HepG2 (cell line): ENCODE data around the gene CMIP. TPM values are rescaled to one million over a fixed set of nuclear protein-coding genes. Genes with fewer than 3 reads are reported as not detected.
A peak's percentile ranks its signal among the peaks of the same experiment; 100 is the strongest.

ENCODE experiments used
- ATAC-seq: fragments of 200-7000 bp; cut with Tn5 transposase; 3 replicates; pipeline ENCODE4 v1.9.1; 2020; ENCODE audit warnings: mild to moderate bottlenecking, moderate library complexity
- BruUV-seq: library from RNA; stranded (reverse); fragments of 400-500 nt; replicated peaks from 2 replicates; lab custom pipeline; 2021; lab: Mats Ljungman, UMichigan
- CTCF ChIA-PET: fragments of 300-600 bp; formaldehyde crosslinking; extraction: SDS; loops from one replicate; lab custom pipeline; 2021; ENCODE audit warnings: low total read pairs, inconsistent platforms, low intra/inter-chr PET ratio; lab: Yijun Ruan, JAX
- POLR2A ChIA-PET: fragments of 350-600 bp; sonication (Branson Sonifier 250); formaldehyde crosslinking; loops from one replicate; lab custom pipeline; 2020; ENCODE audit warnings: antibody characterized with exemption, inconsistent platforms; lab: Yijun Ruan, JAX
- DNase-seq: peaks from one replicate; pipeline ENCODE4 v3.0.0-alpha.2; 2015; ENCODE audit warnings: low spot score
- FAIRE-seq: peaks from 3 replicates; lab custom pipeline; 2011; peaks lifted over from hg19 to GRCh38; lab: Jason Lieb, UNC
- H2AFZ ChIP-seq: one replicate; pipeline ENCODE4 v1.6.1; 2011; ENCODE audit warnings: low read length, inconsistent platforms
- H3K27ac ChIP-seq: fragments of 300-600 bp; 3 replicates; pipeline ENCODE4 v1.8.0; 2011; ENCODE audit warnings: mixed run types, mild to moderate bottlenecking, mixed read lengths, low read length, inconsistent platforms; ENCODE audit not compliant: insufficient read depth; ENCODE audit errors: extremely low read length
- H3K27me3 ChIP-seq, 2 experiments: fragments of 200-600 bp in 1 of 2; 2 replicates in 1 of 2; 3 replicates in 1 of 2; pipeline versions ENCODE4 v1.6.0 to v1.8.0; 2011; ENCODE audit warnings: low read length in 2 of 2, mild to moderate bottlenecking in 2 of 2, moderate library complexity in 2 of 2, inconsistent platforms in 1 of 2; ENCODE audit not compliant: insufficient read depth in 2 of 2, control insufficient read depth in 1 of 2
- H3K36me3 ChIP-seq, 2 experiments: fragments of 200-600 bp in 1 of 2; replicated peaks in 1 of 2; 2 replicates in 1 of 2; 3 replicates in 1 of 2; pipeline versions ENCODE4 v1.5.1 to v1.8.0; 2011; ENCODE audit warnings: low read length in 2 of 2, inconsistent platforms in 1 of 2; ENCODE audit not compliant: insufficient read depth in 2 of 2, control insufficient read depth in 1 of 2
- H3K4me1 ChIP-seq: 2 replicates; pipeline ENCODE4 v1.5.1; 2012; ENCODE audit warnings: low read length, inconsistent platforms; ENCODE audit not compliant: insufficient read depth
- H3K4me2 ChIP-seq: 2 replicates; pipeline ENCODE4 v1.6.0; 2011; ENCODE audit warnings: low read depth, low read length, inconsistent platforms
- H3K4me3 ChIP-seq, 3 experiments: fragments of 200-600 bp in 1 of 3; sonication (generic), shearing (Covaris generic) in 1 of 3; replicated peaks in 1 of 3; 2 replicates each; pipeline ENCODE4 v1.5.1; 2011 to 2016; ENCODE audit warnings: low read length in 3 of 3, inconsistent platforms in 2 of 3, low read depth in 2 of 3, mild to moderate bottlenecking in 2 of 3, control low read depth in 1 of 3, mixed read lengths in 1 of 3; ENCODE audit not compliant: insufficient read depth in 1 of 3
- H3K79me2 ChIP-seq: one replicate; pipeline ENCODE4 v1.6.1; 2011; ENCODE audit warnings: low read length, inconsistent platforms; ENCODE audit not compliant: insufficient read depth
- H3K9ac ChIP-seq: 2 replicates; pipeline ENCODE4 v1.6.0; 2011; ENCODE audit warnings: mild to moderate bottlenecking, low read depth, low read length, inconsistent platforms; ENCODE audit not compliant: insufficient read depth
- H3K9me3 ChIP-seq: 2 replicates; pipeline ENCODE4 v1.5.1; 2012; ENCODE audit warnings: mild to moderate bottlenecking, low read length
- H4K20me1 ChIP-seq: 2 replicates; pipeline ENCODE4 v1.6.0; 2011; ENCODE audit warnings: inconsistent platforms, mild to moderate bottlenecking, low read length, moderate library complexity; ENCODE audit not compliant: insufficient read depth
- MEF2D ChIP-seq: sonication (generic); formaldehyde crosslinking; IDR thresholded peaks from 2 replicates; pipeline ENCODE4 v1.5.1; 2020; ENCODE audit warnings: mild to moderate bottlenecking, missing genetic modification reagents
- PHF8 ChIP-seq: sonication (generic); formaldehyde crosslinking; IDR thresholded peaks from 2 replicates; pipeline ENCODE4 v1.5.0; 2020; ENCODE audit warnings: missing genetic modification reagents
- POLR2A ChIP-seq, 2 experiments: IDR thresholded peaks; 2 replicates each; pipeline ENCODE4 v1.6.1; 2011; ENCODE audit warnings: low read depth in 2 of 2, low read length in 2 of 2, mild to moderate bottlenecking in 1 of 2, moderate library complexity in 1 of 2; ENCODE audit not compliant: insufficient read depth in 1 of 2
- WGBS: methylation state at CpG from one replicate; pipeline ENCODE4 v1.1.6; 2017; ENCODE audit warnings: low lambda C conversion rate; 5-methylcytosine and 5-hydroxymethylcytosine counted together
- in situ Hi-C: cut with HindIII; loops from 2 replicates; pipeline ENCODE4 v1.10.0; 2017; ENCODE audit warnings: low pct_unique_long_range_greater_than_20kb; ENCODE audit not compliant: extremely low pct_ligation_motif_present
- intact Hi-C: fragments of 100-400 bp; cut with micrococcal nuclease; formaldehyde crosslinking; loops from one replicate; pipeline ENCODE4 v1.10.0; 2022; ENCODE audit not compliant: unreplicated experiment
- polyA plus RNA-seq, 8 experiments: library from polyadenylated mRNA; depleted of rRNA in 3 of 8; stranded (reverse) in 7 of 8; unstranded in 1 of 8; fragments of >200 nt; fragmentation: Illumina TruSeq in 4 of 8; extraction: Trizol in 4 of 8; gene quantifications; 2 replicates each; pipeline versions ENCODE4 v1.2.1 to v1.2.3, GENCODE V29; 2011 to 2016; ENCODE audit warnings: low read depth in 4 of 8, missing spikeins in 1 of 8, mixed read lengths in 1 of 8; ENCODE audit not compliant: insufficient read depth in 1 of 8
- total RNA-seq, 5 experiments: library from RNA; depleted of rRNA; stranded (reverse); fragments of >200 nt; fragmentation: Illumina TruSeq; extraction: Trizol; gene quantifications; 2 replicates each; pipeline ENCODE4 v1.2.3, GENCODE V29; 2016; ENCODE audit warnings: low read depth in 1 of 5
- TF ChIP-seq, protein P1 (sequence below): sonication (generic); formaldehyde crosslinking; IDR thresholded peaks from 2 replicates; pipeline ENCODE4 v1.8.1; 2023; ENCODE audit warnings: mild to moderate bottlenecking, missing genetic modification reagents
- TF ChIP-seq, protein P2 (sequence below): sonication (generic); formaldehyde crosslinking; IDR thresholded peaks from 2 replicates; pipeline ENCODE4 v1.5.0; 2020; ENCODE audit warnings: mild to moderate bottlenecking, missing genetic modification reagents, borderline replicate concordance
- TF ChIP-seq, protein P3 (sequence below): IDR thresholded peaks from 2 replicates; pipeline ENCODE4 v1.6.1; 2016; ENCODE audit warnings: mild to moderate bottlenecking
- TF ChIP-seq, protein P4 (sequence below): fragments of 450-650 bp; IDR thresholded peaks from 2 replicates; pipeline ENCODE4 v1.6.1; 2017; ENCODE audit warnings: mild to moderate bottlenecking
- TF ChIP-seq, protein P5 (sequence below), 2 experiments: IDR thresholded peaks; 2 replicates each; pipeline ENCODE4 v1.6.1; 2011 to 2012; ENCODE audit warnings: low read length in 2 of 2, borderline replicate concordance in 1 of 2, low read depth in 1 of 2, mild to moderate bottlenecking in 1 of 2, moderate library complexity in 1 of 2

Gene CMIP
- total and polyA plus RNA-seq, 2 of the 13 experiments (the other 11 are each of a cell fraction or from before 2014, with no cell fraction given), result 10.9 to 18.1 TPM

DNA sequence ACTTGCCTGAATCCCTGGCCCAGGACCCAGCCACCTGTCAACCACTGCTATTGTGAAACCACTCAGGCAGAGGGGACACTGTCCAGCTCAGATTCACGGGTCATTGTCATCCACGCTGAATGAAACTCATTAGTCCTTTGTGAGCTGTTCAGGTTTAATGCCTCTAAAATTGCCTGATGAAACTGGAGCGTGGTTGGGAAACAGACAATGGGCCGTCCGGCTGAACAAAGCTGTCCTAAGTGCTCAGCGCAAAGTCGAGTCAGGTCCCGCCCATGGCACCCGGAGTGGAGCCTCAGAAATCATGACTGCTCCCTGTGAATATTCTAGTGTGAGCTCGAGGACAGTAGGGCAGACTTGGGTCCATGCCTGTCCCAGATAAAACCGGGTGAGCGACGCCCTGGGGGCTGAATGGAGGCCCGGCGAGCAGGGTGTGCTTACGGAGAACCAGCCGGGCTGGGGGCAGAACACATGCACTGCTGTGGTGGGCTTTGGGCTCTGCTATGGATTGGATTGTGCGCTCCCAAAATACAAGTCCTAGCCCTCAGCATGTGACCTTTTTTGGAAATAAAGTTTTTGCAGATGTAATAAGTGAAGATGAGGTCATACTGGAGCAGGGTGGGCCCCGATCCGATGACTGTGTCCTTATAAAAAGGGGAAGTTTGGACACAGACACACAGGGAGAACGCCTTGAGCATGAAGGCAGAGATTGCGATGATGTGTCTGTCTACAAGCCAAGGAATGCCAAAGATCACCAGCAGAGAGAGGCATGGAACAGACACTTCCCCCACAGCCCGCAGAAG lies 12.9 kb upstream of the CMIP start:
- H3K4me3 ChIP-seq, result peak overlapping the region; percentile 54 to 65 (median 55)
- CTCF ChIA-PET, result no interaction called here
- no peaks in the 10 kb centered on the region for H3K9me3 ChIP-seq
- no peaks in the 10 kb centered on the region for H4K20me1 ChIP-seq
- peak overlapping the region; percentile 79 for H3K9ac ChIP-seq
- H3K79me2 ChIP-seq, result no peaks in the 10 kb centered on the region
- in situ Hi-C loops, result no loop called here
- intact Hi-C loops, result loop anchor here (1.0 to 2.0 kb wide), 2 partner anchors 21 to 27 kb away; no protein-coding TSS in a partner anchor
- H3K27ac ChIP-seq, result peak overlapping the region; percentile 86
- no peaks in the 10 kb centered on the region for H3K36me3 ChIP-seq
- DNase-seq (peak; percentile 90), FAIRE-seq (no peak), ATAC-seq (peak; percentile 84)
- no peaks in the 10 kb centered on the region for H3K27me3 ChIP-seq
- POLR2A ChIA-PET, result interaction anchor here (0.7 to 7.2 kb wide), 13 partner anchors 9 to 150 kb away, joined by 3 to 61 read pairs (median 5); partner anchors contain the start of gene CMIP
- peak overlapping the region; percentile 99 for H3K4me2 ChIP-seq
- WGBS, result 15% methylated on average over 22 of the region's 23 CpGs
- H3K4me1 ChIP-seq, result peaks cover 56% of the 10 kb centered on the region
- H2AFZ ChIP-seq, result peak overlapping the region; percentile 33
- BruUV-seq, result TSS peak; percentile 73
- TF ChIP-seq POLR2A (IDR thresholded peaks at IDR 0.05; ENCODE audit: insufficient read depth in 1 of 2, low read depth in 2 of 2, low read length in 2 of 2) (peak in 1 of 2 experiments; percentile 63; a peak in 2 of 4 replicates), MEF2D (CRISPR knock-in tag) (peak; percentile 41; the same call in 1 of the 2 replicates), PHF8 (CRISPR knock-in tag) (peak; percentile 31; the same call in 1 of the 2 replicates)
- TF ChIP-seq, protein P1, sequence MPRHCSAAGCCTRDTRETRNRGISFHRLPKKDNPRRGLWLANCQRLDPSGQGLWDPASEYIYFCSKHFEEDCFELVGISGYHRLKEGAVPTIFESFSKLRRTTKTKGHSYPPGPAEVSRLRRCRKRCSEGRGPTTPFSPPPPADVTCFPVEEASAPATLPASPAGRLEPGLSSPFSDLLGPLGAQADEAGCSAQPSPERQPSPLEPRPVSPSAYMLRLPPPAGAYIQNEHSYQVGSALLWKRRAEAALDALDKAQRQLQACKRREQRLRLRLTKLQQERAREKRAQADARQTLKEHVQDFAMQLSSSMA, result peak; percentile 81; the same call in 1 of the 2 replicates
- TF ChIP-seq, protein P2, sequence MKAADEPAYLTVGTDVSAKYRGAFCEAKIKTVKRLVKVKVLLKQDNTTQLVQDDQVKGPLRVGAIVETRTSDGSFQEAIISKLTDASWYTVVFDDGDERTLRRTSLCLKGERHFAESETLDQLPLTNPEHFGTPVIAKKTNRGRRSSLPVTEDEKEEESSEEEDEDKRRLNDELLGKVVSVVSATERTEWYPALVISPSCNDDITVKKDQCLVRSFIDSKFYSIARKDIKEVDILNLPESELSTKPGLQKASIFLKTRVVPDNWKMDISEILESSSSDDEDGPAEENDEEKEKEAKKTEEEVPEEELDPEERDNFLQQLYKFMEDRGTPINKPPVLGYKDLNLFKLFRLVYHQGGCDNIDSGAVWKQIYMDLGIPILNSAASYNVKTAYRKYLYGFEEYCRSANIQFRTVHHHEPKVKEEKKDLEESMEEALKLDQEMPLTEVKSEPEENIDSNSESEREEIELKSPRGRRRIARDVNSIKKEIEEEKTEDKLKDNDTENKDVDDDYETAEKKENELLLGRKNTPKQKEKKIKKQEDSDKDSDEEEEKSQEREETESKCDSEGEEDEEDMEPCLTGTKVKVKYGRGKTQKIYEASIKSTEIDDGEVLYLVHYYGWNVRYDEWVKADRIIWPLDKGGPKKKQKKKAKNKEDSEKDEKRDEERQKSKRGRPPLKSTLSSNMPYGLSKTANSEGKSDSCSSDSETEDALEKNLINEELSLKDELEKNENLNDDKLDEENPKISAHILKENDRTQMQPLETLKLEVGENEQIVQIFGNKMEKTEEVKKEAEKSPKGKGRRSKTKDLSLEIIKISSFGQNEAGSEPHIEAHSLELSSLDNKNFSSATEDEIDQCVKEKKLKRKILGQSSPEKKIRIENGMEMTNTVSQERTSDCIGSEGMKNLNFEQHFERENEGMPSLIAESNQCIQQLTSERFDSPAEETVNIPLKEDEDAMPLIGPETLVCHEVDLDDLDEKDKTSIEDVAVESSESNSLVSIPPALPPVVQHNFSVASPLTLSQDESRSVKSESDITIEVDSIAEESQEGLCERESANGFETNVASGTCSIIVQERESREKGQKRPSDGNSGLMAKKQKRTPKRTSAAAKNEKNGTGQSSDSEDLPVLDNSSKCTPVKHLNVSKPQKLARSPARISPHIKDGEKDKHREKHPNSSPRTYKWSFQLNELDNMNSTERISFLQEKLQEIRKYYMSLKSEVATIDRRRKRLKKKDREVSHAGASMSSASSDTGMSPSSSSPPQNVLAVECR, result peak; percentile 36; the same call in 1 of the 2 replicates
- TF ChIP-seq, protein P3, sequence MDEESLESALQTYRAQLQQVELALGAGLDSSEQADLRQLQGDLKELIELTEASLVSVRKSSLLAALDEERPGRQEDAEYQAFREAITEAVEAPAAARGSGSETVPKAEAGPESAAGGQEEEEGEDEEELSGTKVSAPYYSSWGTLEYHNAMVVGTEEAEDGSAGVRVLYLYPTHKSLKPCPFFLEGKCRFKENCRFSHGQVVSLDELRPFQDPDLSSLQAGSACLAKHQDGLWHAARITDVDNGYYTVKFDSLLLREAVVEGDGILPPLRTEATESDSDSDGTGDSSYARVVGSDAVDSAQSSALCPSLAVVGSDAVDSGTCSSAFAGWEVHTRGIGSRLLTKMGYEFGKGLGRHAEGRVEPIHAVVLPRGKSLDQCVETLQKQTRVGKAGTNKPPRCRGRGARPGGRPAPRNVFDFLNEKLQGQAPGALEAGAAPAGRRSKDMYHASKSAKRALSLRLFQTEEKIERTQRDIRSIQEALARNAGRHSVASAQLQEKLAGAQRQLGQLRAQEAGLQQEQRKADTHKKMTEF (CRISPR knock-in tag), result 0 out of 2 replicates have a peak, but pooled peaks have one; percentile 8
- TF ChIP-seq, protein P4, sequence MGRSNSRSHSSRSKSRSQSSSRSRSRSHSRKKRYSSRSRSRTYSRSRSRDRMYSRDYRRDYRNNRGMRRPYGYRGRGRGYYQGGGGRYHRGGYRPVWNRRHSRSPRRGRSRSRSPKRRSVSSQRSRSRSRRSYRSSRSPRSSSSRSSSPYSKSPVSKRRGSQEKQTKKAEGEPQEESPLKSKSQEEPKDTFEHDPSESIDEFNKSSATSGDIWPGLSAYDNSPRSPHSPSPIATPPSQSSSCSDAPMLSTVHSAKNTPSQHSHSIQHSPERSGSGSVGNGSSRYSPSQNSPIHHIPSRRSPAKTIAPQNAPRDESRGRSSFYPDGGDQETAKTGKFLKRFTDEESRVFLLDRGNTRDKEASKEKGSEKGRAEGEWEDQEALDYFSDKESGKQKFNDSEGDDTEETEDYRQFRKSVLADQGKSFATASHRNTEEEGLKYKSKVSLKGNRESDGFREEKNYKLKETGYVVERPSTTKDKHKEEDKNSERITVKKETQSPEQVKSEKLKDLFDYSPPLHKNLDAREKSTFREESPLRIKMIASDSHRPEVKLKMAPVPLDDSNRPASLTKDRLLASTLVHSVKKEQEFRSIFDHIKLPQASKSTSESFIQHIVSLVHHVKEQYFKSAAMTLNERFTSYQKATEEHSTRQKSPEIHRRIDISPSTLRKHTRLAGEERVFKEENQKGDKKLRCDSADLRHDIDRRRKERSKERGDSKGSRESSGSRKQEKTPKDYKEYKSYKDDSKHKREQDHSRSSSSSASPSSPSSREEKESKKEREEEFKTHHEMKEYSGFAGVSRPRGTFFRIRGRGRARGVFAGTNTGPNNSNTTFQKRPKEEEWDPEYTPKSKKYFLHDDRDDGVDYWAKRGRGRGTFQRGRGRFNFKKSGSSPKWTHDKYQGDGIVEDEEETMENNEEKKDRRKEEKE, result no peak
- TF ChIP-seq, protein P5, sequence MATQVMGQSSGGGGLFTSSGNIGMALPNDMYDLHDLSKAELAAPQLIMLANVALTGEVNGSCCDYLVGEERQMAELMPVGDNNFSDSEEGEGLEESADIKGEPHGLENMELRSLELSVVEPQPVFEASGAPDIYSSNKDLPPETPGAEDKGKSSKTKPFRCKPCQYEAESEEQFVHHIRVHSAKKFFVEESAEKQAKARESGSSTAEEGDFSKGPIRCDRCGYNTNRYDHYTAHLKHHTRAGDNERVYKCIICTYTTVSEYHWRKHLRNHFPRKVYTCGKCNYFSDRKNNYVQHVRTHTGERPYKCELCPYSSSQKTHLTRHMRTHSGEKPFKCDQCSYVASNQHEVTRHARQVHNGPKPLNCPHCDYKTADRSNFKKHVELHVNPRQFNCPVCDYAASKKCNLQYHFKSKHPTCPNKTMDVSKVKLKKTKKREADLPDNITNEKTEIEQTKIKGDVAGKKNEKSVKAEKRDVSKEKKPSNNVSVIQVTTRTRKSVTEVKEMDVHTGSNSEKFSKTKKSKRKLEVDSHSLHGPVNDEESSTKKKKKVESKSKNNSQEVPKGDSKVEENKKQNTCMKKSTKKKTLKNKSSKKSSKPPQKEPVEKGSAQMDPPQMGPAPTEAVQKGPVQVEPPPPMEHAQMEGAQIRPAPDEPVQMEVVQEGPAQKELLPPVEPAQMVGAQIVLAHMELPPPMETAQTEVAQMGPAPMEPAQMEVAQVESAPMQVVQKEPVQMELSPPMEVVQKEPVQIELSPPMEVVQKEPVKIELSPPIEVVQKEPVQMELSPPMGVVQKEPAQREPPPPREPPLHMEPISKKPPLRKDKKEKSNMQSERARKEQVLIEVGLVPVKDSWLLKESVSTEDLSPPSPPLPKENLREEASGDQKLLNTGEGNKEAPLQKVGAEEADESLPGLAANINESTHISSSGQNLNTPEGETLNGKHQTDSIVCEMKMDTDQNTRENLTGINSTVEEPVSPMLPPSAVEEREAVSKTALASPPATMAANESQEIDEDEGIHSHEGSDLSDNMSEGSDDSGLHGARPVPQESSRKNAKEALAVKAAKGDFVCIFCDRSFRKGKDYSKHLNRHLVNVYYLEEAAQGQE (IDR thresholded peaks at IDR 0.05; ENCODE audit: borderline replicate concordance in 1 of 2, low read depth in 1 of 2, low read length in 2 of 2), result peak in 1 of 2 experiments; percentile 57; a peak in 1 of 4 replicates
